GM19395 (cell line): ENCODE results near the gene RASA3.

ENCODE experiments used
- ATAC-seq: cut with Tn5 transposase; IDR thresholded peaks from one replicate; pipeline ENCODE4 v1.9.1; 2021; ENCODE audit warnings: mild to moderate bottlenecking, moderate library complexity; ENCODE audit not compliant: unreplicated experiment

The RASA3 gene

DNA sequence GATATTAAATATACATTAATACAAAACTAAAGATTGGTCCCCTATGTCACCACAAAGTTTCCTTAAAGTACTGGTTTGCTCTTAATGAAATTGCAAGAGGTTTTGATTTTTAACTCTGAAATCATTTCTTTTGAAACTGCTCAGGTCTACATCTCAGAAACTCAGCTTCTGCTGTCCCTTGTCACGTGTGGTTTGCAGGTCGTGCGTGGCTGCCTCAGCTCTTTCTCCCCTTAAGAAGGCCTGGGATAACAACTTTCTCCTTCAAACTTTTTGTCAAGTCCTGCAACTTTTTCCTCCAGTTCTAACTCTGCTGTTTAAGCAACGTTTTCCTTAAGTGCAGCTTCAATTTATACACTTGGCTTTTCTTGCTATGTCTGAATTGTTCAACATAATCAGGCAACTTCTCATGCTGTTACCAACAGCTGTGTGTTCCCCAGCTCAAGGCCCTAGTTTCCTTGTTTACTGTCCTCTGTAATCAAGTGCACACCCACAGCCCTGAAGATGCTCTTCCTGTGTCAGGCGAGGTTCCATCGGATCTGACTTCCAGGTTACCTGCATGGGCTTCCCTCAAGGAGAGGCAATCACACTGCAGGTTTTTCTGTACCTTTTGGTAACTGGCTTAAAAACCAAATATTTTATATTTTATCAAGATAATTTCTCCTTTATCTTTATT lies 172.0 kb downstream of the RASA3 start:
- no peak for ATAC-seq

- no peak for ATAC-seq
These were observed 173.2 kb downstream of the RASA3 start for GRCh38 chr13:113959198-113959597.

DNA sequence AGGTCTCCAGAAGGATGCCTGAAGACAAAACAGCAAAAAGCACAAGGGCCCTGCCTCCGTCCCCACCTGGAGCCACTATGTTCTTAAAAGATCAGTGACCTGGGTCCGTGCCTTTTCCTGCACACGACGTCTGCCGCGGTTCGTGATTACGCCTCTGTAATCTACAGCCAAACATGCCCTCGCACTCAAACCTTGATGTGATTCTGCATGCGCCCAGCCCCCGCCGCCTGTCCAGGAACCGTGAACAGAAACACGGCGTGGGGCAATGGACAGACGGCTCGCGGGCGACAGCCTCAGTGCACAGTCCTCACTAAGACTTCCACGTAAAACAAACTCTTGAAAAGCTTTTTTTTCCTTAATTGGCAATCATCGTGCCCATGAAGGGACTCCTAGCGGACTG lies 174.1 kb downstream of the RASA3 start:
- ATAC-seq: no peak

- ATAC-seq: no peak
These were observed 175.9 kb downstream of the RASA3 start for GRCh38 chr13:113956571-113956970.

DNA sequence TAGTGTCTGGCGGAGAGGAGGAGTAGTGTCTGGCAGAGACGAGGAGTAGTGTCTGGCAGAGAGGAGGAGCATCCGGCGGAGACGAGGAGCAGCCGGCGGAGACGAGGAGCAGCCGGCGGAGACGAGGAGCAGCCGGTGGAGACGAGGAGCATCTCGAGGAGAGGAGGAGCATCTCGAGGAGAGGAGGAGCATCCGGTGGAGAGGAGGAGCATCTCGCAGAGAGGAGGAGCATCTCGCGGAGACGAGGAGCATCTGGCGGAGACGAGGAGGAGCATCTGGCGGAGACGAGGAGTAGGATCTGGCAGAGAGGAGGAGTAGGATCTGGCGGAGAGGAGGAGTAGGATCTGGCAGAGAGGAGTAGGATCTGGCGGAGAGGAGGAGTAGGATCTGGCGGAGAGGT lies 176.7 kb downstream of the RASA3 start:
- ATAC-seq: no peak

DNA sequence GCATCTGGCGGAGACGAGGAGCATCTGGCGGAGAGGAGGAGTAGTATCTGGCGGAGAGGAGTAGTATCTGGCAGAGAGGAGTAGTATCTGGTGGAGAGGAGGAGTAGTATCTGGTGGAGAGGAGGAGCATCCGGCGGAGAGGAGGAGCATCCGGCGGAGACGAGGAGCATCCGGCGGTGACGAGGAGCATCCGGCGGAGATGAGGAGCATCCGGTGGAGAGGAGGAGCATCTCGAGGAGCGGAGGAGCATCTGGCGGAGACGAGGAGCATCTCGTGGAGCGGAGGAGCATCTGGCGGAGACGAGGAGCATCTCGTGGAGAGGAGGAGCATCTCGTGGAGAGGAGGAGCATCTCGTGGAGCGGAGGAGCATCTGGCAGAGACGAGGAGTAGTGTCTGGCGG lies 177.2 kb downstream of the RASA3 start:
- no peak for ATAC-seq

GRCh38 chr13:113954046-113954835 lies 178.2 kb downstream of the RASA3 start:
- no peak for ATAC-seq

GRCh38 chr13:113953561-113953960 lies 178.9 kb downstream of the RASA3 start:
- ATAC-seq: no peak

DNA sequence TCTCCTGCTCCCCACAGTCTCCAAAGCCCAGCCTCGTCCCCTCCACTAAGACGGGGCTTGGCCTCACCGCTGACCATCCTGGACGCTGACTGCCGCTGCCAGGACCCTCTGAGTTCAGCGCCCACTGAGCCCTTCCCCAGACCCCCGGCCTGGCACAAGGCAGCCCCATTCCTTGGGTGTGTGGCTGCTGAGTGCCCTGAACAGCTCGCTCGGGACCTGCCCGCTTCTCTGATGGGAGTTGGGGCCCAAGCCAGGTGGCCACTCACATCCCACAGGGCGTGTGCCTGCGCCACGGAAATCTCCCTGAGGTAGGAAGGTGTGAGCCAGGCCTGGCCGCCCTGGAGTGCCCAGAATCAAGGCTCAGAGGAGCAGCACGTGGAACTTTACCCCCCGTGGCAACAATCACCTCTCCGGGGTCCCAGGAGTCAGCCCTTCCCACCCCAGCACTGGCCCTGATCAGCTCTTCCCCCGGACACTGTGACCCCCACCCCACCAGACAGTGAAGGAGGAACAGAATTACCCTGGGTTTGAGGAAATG lies 179.4 kb downstream of the RASA3 start:
- no peak for ATAC-seq

- no peak for ATAC-seq
These were observed 180.1 kb downstream of the RASA3 start for GRCh38 chr13:113952151-113952982.

DNA sequence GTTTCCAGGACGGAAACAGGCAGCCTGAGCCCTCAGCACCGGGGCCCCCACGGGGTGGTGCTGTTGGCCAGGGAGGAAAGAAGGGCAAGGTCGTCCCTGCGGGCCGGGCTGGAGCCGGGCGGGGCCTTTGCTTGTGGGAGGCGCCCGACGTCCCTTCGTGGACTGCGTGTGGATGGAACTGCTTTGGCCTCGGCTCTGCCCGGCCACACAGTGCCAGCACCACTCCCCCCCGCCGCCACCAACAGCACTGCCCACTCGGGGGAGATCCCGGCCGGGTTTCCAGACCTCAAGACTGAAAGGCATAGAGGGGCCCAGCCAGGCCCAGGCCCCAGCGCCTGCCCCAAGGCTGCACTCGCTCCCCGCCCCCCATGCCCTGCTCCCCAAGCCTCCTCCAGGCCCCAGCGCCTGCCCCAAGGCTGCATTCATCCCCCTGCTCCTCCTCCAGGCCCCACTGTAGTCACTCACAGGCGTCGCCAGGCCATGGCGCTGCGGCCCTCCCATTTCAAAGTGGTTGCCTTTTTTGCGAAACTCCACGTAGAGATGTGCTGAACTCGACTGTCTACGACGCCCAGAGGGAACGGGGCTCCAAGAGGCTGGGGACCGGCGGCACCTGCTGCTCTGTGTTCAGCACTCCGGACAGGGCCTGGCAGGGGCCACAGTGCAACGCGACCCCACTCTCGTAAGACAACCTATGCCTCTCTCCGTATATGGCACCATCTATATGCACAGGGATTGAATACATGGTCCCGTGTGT lies 181.0 kb downstream of the RASA3 start:
- ATAC-seq: no peak

- no peak for ATAC-seq
These were observed 181.8 kb downstream of the RASA3 start for GRCh38 chr13:113950451-113951245.

- ATAC-seq: no peak
These were observed 182.9 kb downstream of the RASA3 start for GRCh38 chr13:113949546-113949945.

- no peak for ATAC-seq
These were observed 184.2 kb downstream of the RASA3 start for GRCh38 chr13:113948034-113948742.

- ATAC-seq: no peak
These were observed 185.0 kb downstream of the RASA3 start for GRCh38 chr13:113947311-113948033.

- ATAC-seq: no peak
These were observed 185.8 kb downstream of the RASA3 start for GRCh38 chr13:113946409-113947181.

- no peak for ATAC-seq
These were observed 186.5 kb downstream of the RASA3 start for GRCh38 chr13:113945857-113946408.
